WTC11 (cell line): ENCODE data around the gene DYNLL2. TPM values are rescaled to one million over a fixed set of nuclear protein-coding genes. Genes with fewer than 3 reads are reported as not detected.

ENCODE experiments used
- ATAC-seq: fragments of 200-7000 bp; cut with Tn5 transposase; 2 replicates; pipeline ENCODE4 v1.10.0; 2021; ENCODE audit warnings: mild to moderate bottlenecking, moderate library complexity
- CTCF ChIA-PET: fragments of 300-600 bp; sonication (Branson Sonifier 250); formaldehyde crosslinking; loops from one replicate; lab custom pipeline; 2021; ENCODE audit warnings: antibody characterized with exemption; lab: Charles Lee
- POLR2A ChIA-PET: fragments of 350-600 bp; sonication (Branson Sonifier 250); formaldehyde crosslinking; loops from one replicate; lab custom pipeline; 2021; ENCODE audit warnings: antibody characterized with exemption; lab: Charles Lee
- DNase-seq: peaks from one replicate; pipeline ENCODE4 v3.0.0; 2021; ENCODE audit warnings: low spot score
- H3K27ac Mint-ChIP-seq: 2 replicates; pipeline ENCODE4 v1.8.0; 2021; ENCODE audit warnings: mixed read lengths
- H3K27me3 Mint-ChIP-seq: 2 replicates; pipeline ENCODE4 v1.8.0; 2021; ENCODE audit warnings: low read depth, mild to moderate bottlenecking, moderate library complexity, mixed read lengths
- H3K36me3 Mint-ChIP-seq: 2 replicates; pipeline ENCODE4 v1.8.0; 2021; ENCODE audit warnings: mixed read lengths
- H3K4me1 Mint-ChIP-seq: 2 replicates; pipeline ENCODE4 v1.8.0; 2022; ENCODE audit warnings: mixed read lengths
- H3K4me3 Mint-ChIP-seq: 2 replicates; pipeline ENCODE4 v1.8.0; 2021; ENCODE audit warnings: mild to moderate bottlenecking, moderate library complexity, mixed read lengths
- H3K9me3 Mint-ChIP-seq: 2 replicates; pipeline ENCODE4 v1.8.0; 2021; ENCODE audit warnings: mixed read lengths
- CBFB ChIP-seq: sonication (generic); formaldehyde crosslinking; IDR thresholded peaks from 2 replicates; pipeline ENCODE4 v1.8.1; 2022; ENCODE audit warnings: mild to moderate bottlenecking, low read depth, missing genetic modification reagents
- E2F1 ChIP-seq: sonication (generic); formaldehyde crosslinking; IDR thresholded peaks from 2 replicates; pipeline ENCODE4 v1.8.0; 2022; ENCODE audit warnings: mild to moderate bottlenecking, missing genetic modification reagents
- E2F5 ChIP-seq: sonication (generic); formaldehyde crosslinking; IDR thresholded peaks from 2 replicates; pipeline ENCODE4 v1.8.1; 2022; ENCODE audit warnings: mild to moderate bottlenecking, moderate library complexity, missing genetic modification reagents
- GTF2I ChIP-seq: fragments of 250-450 bp; sonication (Bioruptor Pico); conservative IDR thresholded peaks from 2 replicates; pipeline ENCODE4 v1.4.0; 2021; ENCODE audit warnings: mild to moderate bottlenecking
- HMGXB4 ChIP-seq: sonication (generic); formaldehyde crosslinking; IDR thresholded peaks from 2 replicates; pipeline ENCODE4 v1.8.1; 2023; ENCODE audit warnings: mild to moderate bottlenecking, moderate library complexity, missing genetic modification reagents
- JAZF1 ChIP-seq: fragments of 250-450 bp; sonication (Bioruptor Pico); IDR thresholded peaks from 2 replicates; pipeline ENCODE4 v1.9.0; 2021; ENCODE audit warnings: moderate library complexity, mild to moderate bottlenecking, inconsistent platforms
- JUN ChIP-seq: sonication (generic); formaldehyde crosslinking; IDR thresholded peaks from 2 replicates; pipeline ENCODE4 v1.8.0; 2023; ENCODE audit warnings: mild to moderate bottlenecking, missing genetic modification reagents
- NFE2L1 ChIP-seq: sonication (generic); formaldehyde crosslinking; IDR thresholded peaks from 2 replicates; pipeline ENCODE4 v1.8.1; 2023; ENCODE audit warnings: missing genetic modification reagents
- OVOL2 ChIP-seq: fragments of 250-450 bp; sonication (Bioruptor Pico); IDR thresholded peaks from 2 replicates; pipeline ENCODE4 v1.9.0; 2021; ENCODE audit warnings: mild to moderate bottlenecking, borderline replicate concordance
- SOX15 ChIP-seq: fragments of 250-450 bp; sonication (Bioruptor Pico); IDR thresholded peaks from 2 replicates; pipeline ENCODE4 v1.9.0; 2021; ENCODE audit warnings: mild to moderate bottlenecking
- ZBTB43 ChIP-seq: sonication (generic); formaldehyde crosslinking; IDR thresholded peaks from 2 replicates; pipeline ENCODE4 v1.8.1; 2023; ENCODE audit warnings: mild to moderate bottlenecking, missing genetic modification reagents
- ZNF232 ChIP-seq: sonication (generic); formaldehyde crosslinking; IDR thresholded peaks from 2 replicates; pipeline ENCODE4 v1.8.0; 2022; ENCODE audit warnings: mild to moderate bottlenecking, missing genetic modification reagents
- ZNF671 ChIP-seq: fragments of 250-450 bp; sonication (Bioruptor Pico); IDR thresholded peaks from 2 replicates; pipeline ENCODE4 v1.8.0; 2021; ENCODE audit warnings: mild to moderate bottlenecking
- total RNA-seq: library from RNA; stranded (reverse); gene quantifications from 3 replicates; pipeline ENCODE4 v1.2.3, GENCODE V29; 2021
- TF ChIP-seq, protein P1 (sequence below): fragments of 200-600 bp; IDR thresholded peaks from 2 replicates; pipeline ENCODE4 v1.8.0; 2022; ENCODE audit warnings: antibody characterized with exemption
- TF ChIP-seq, protein P2 (sequence below): sonication (generic); formaldehyde crosslinking; IDR thresholded peaks from 2 replicates; pipeline ENCODE4 v1.8.1; 2022; ENCODE audit warnings: mild to moderate bottlenecking, missing genetic modification reagents, moderate library complexity, borderline replicate concordance
- TF ChIP-seq, protein P3 (sequence below): sonication (generic); formaldehyde crosslinking; IDR thresholded peaks from 2 replicates; pipeline ENCODE4 v1.8.0; 2022; ENCODE audit warnings: missing genetic modification reagents

DYNLL2 gene
- total RNA-seq, 1 experiment from 2014 or later, result 34.6 TPM

- Mint-ChIP-seq H3K27ac (peak overlapping the region; percentile 14; the same call in 1 of the 2 replicates), H3K9me3 (no peaks in the 10 kb centered on the region; the same call in 1 of the 2 replicates), H3K4me3 (no peak overlapping the region), H3K27me3 (peaks cover 10% of the 10 kb centered on the region), H3K36me3 (no peaks in the 10 kb centered on the region), H3K4me1 (no peaks in the 10 kb centered on the region)
- no peak for TF ChIP-seq SOX15 (CRISPR knock-in tag)
- no peak for TF ChIP-seq OVOL2 (CRISPR knock-in tag)
- TF ChIP-seq HMGXB4 (CRISPR knock-in tag), result no peak
- no peak for TF ChIP-seq JUN (CRISPR knock-in tag)
- no peak for TF ChIP-seq GTF2I (CRISPR knock-in tag)
- TF ChIP-seq, protein P1, sequence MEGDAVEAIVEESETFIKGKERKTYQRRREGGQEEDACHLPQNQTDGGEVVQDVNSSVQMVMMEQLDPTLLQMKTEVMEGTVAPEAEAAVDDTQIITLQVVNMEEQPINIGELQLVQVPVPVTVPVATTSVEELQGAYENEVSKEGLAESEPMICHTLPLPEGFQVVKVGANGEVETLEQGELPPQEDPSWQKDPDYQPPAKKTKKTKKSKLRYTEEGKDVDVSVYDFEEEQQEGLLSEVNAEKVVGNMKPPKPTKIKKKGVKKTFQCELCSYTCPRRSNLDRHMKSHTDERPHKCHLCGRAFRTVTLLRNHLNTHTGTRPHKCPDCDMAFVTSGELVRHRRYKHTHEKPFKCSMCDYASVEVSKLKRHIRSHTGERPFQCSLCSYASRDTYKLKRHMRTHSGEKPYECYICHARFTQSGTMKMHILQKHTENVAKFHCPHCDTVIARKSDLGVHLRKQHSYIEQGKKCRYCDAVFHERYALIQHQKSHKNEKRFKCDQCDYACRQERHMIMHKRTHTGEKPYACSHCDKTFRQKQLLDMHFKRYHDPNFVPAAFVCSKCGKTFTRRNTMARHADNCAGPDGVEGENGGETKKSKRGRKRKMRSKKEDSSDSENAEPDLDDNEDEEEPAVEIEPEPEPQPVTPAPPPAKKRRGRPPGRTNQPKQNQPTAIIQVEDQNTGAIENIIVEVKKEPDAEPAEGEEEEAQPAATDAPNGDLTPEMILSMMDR, result no peak
- TF ChIP-seq ZNF232 (CRISPR knock-in tag), result no peak
- TF ChIP-seq, protein P2, sequence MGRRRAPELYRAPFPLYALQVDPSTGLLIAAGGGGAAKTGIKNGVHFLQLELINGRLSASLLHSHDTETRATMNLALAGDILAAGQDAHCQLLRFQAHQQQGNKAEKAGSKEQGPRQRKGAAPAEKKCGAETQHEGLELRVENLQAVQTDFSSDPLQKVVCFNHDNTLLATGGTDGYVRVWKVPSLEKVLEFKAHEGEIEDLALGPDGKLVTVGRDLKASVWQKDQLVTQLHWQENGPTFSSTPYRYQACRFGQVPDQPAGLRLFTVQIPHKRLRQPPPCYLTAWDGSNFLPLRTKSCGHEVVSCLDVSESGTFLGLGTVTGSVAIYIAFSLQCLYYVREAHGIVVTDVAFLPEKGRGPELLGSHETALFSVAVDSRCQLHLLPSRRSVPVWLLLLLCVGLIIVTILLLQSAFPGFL, result no peak
- no peak for TF ChIP-seq ZBTB43 (CRISPR knock-in tag)
- ChIA-PET POLR2A (no interaction called here), CTCF (interaction anchor here (0.7 to 1.5 kb wide), 5 partner anchors 112 to 440 kb away, joined by 3 to 5 read pairs (median 4); no protein-coding TSS in a partner anchor)
- DNase-seq (no peak), ATAC-seq (no peak)
These were observed 28.5 kb downstream of the DYNLL2 start for GRCh38 chr17:58111676-58112075.

DNA sequence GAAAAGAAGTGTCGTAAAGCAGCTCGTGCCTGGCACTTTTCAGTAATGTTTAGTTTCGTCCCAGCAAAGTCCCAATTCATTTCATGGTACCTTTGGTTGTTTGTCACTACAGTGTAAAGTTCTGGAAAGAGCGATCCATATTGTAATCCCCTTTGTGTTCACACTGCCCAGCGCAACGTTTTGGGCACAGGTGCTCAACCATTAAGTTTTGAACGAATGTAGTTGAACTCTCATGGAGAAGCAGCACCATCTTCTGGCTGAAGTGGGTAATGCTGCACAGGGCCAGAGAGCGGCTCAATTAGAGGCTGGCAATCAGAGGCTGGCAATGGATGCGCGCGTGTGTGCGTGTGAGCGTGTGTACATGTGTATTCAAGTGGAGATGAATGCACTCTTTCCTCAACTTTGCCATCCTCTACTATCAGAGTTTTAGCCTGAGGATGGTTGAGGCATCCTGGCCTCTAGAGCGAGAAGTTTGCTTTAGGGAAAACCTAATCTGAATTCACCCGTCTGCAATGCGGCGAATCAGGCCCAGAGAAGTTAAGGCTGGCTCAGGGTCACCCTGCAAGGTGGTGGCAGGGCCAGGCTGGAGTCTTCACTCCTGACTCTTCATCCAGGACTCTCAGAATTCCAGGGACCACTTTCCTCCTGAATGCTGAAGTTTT lies 29.9 kb downstream of the DYNLL2 start:
- CTCF ChIA-PET, result interaction anchor here (0.6 to 1.8 kb wide), 9 partner anchors 9 to 441 kb away, joined by 3 to 7 read pairs (median 4); no protein-coding TSS in a partner anchor
- ATAC-seq (peak; percentile 86), DNase-seq (peak; percentile 92)
- H3K4me1 Mint-ChIP-seq, result no peaks in the 10 kb centered on the region
- H3K27ac Mint-ChIP-seq, result no peak overlapping the region
- no peaks in the 10 kb centered on the region for H3K9me3 Mint-ChIP-seq
- H3K27me3 Mint-ChIP-seq, result peaks cover 14% of the 10 kb centered on the region
- TF ChIP-seq NFE2L1 (CRISPR knock-in tag) (0 out of 2 replicates have a peak, but pooled peaks have one; percentile 20), JAZF1 (CRISPR knock-in tag) (no peak), SOX15 (CRISPR knock-in tag) (no peak), ZNF671 (CRISPR knock-in tag) (no peak)
- TF ChIP-seq, protein P1, result peak; percentile 82
- H3K36me3 Mint-ChIP-seq, result no peaks in the 10 kb centered on the region
- POLR2A ChIA-PET, result interaction anchor here (0.9 kb wide), 1 partner anchor 253 kb away, joined by 3 read pairs; no protein-coding TSS in a partner anchor
- H3K4me3 Mint-ChIP-seq, result no peak overlapping the region

DNA sequence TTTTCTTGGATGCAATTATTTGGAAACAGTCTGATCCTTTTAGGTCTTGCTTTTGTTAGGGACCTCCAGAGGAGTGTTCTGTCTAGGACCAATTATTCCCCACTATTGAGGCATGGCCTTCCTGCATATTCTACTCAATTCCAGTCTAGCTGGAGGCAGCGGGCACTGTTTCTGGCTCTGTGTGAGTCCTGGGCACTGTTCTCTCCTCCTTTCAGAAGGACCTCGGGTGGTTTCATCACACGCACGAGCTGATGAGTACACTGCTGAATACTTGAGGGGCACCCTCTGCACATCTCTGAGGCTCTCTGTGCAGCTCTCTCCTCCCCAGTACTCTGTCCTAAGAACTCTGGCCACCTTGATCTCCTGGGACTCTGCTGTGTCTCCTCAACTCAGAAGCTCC lies 30.7 kb downstream of the DYNLL2 start:
- DNase-seq, result no peak
- Mint-ChIP-seq H3K36me3 (no peaks in the 10 kb centered on the region), H3K9me3 (no peaks in the 10 kb centered on the region), H3K4me1 (no peaks in the 10 kb centered on the region), H3K27ac (no peak overlapping the region), H3K27me3 (peaks cover 14% of the 10 kb centered on the region), H3K4me3 (no peak overlapping the region)
- no peak for ATAC-seq
- ChIA-PET CTCF (interaction anchor here (0.6 to 2.0 kb wide), 6 partner anchors 8 to 330 kb away, joined by 3 to 9 read pairs (median 3); partner anchors contain the start of gene MRPS23), POLR2A (interaction anchor here (0.8 kb wide), 1 partner anchor 107 kb away, joined by 3 read pairs; the partner anchor contains the start of gene SRSF1)
- TF ChIP-seq, protein P3, sequence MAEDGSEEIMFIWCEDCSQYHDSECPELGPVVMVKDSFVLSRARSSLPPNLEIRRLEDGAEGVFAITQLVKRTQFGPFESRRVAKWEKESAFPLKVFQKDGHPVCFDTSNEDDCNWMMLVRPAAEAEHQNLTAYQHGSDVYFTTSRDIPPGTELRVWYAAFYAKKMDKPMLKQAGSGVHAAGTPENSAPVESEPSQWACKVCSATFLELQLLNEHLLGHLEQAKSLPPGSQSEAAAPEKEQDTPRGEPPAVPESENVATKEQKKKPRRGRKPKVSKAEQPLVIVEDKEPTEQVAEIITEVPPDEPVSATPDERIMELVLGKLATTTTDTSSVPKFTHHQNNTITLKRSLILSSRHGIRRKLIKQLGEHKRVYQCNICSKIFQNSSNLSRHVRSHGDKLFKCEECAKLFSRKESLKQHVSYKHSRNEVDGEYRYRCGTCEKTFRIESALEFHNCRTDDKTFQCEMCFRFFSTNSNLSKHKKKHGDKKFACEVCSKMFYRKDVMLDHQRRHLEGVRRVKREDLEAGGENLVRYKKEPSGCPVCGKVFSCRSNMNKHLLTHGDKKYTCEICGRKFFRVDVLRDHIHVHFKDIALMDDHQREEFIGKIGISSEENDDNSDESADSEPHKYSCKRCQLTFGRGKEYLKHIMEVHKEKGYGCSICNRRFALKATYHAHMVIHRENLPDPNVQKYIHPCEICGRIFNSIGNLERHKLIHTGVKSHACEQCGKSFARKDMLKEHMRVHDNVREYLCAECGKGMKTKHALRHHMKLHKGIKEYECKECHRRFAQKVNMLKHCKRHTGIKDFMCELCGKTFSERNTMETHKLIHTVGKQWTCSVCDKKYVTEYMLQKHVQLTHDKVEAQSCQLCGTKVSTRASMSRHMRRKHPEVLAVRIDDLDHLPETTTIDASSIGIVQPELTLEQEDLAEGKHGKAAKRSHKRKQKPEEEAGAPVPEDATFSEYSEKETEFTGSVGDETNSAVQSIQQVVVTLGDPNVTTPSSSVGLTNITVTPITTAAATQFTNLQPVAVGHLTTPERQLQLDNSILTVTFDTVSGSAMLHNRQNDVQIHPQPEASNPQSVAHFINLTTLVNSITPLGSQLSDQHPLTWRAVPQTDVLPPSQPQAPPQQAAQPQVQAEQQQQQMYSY (CRISPR knock-in tag), result no peak
- no peak for TF ChIP-seq E2F1 (CRISPR knock-in tag)
- no peak for TF ChIP-seq E2F5 (CRISPR knock-in tag)
- TF ChIP-seq CBFB (CRISPR knock-in tag), result no peak
